GM19397 (cell line): ENCODE measurements around the gene XYLT1.
A peak's percentile ranks its signal among the peaks of the same experiment; 100 is the strongest.

ENCODE experiments used
- ATAC-seq: cut with Tn5 transposase; IDR thresholded peaks from one replicate; pipeline ENCODE4 v1.9.1; 2021; ENCODE audit warnings: mild to moderate bottlenecking, moderate library complexity; ENCODE audit not compliant: unreplicated experiment

XYLT1 gene

GRCh38 chr16:17128791-17129190 lies 342.0 kb downstream of the XYLT1 start:
- ATAC-seq: no peak

GRCh38 chr16:17126156-17126555 lies 344.6 kb downstream of the XYLT1 start:
- ATAC-seq: no peak

- ATAC-seq: no peak
Observed at GRCh38 chr16:17125671-17126070, 345.1 kb downstream of the XYLT1 start.

- ATAC-seq: no peak
Observed at GRCh38 chr16:17117906-17118577, 352.7 kb downstream of the XYLT1 start.

DNA sequence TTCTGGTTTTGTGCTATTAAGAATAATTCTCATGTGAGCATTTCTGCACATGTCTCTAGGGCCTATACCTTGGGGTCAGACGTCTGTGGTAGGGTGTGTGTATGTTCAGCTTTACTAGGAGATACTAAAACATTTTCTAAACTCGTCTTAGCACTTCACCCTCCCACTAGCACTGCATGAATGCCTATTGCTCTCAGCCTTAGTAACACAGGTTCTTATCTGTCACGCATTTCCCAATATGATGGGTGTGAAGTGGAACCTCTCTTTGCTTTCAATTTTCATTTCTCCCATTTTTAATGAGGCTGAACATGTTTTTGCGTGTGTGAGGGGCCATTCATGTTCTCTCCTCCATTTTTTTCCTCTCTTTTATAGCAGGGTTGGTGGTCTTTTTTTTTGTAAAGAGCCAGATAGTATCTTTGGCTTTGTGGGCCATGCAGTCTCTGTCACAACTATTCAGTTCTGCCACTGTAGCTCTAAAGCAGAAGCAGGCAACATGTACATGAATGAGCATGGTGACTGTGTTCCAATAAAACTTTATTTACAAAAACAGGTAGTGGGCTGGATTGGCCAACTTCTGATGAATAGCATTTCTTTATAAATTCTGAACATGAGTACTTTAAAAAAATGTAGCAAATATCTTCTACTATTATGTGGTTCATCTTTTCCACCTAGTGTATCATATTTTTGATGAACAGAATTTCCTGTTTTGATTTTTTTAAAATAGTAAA lies 354.0 kb downstream of the XYLT1 start:
- no peak for ATAC-seq

DNA sequence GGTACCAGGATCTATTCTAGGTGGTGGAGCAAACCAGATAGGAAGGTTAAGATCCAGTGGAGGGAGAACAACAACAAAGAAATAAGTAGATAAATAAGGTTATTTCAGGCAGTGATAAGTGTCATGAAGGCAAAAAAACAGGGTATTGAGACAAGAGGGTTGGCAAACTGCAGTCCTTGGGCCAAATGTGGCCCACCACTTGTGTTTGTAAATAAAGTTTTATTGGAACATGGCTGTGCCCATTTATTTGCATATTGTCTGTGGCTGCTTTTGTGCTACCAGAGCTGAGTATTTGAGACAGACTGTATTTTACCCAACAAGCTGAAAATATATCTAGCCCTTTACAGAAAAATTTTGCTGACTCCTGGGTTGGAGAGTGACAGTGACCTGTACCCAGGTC lies 361.3 kb downstream of the XYLT1 start:
- ATAC-seq: no peak

- ATAC-seq: no peak
Observed at GRCh38 chr16:17108596-17108995, 362.2 kb downstream of the XYLT1 start.

GRCh38 chr16:17107450-17107849 lies 363.3 kb downstream of the XYLT1 start:
- ATAC-seq: no peak

GRCh38 chr16:17106243-17106791 lies 364.4 kb downstream of the XYLT1 start:
- peak; percentile 53 for ATAC-seq

- ATAC-seq: no peak
Observed at GRCh38 chr16:17105239-17105797, 365.4 kb downstream of the XYLT1 start.

GRCh38 chr16:17104654-17105053 lies 366.1 kb downstream of the XYLT1 start:
- ATAC-seq: no peak

DNA sequence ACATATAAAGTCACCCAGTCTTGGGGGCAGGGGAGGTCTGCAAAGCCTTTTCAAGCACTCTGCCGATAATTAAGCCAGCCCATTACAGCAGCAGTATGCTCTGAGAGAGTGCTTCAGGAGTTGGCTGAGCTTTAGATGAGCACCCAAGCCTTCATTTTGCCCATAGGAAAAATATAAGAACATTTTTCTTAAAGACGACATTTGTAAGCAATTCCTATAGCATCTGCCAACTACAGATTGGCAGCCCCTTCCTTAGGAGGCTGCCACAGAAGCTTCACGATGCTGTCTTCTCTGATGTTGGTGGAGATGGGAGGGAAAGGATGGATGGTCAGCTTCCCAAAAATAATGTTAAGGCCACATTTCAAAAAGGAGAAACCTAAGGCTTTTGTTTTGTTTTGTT lies 367.5 kb downstream of the XYLT1 start:
- no peak for ATAC-seq

DNA sequence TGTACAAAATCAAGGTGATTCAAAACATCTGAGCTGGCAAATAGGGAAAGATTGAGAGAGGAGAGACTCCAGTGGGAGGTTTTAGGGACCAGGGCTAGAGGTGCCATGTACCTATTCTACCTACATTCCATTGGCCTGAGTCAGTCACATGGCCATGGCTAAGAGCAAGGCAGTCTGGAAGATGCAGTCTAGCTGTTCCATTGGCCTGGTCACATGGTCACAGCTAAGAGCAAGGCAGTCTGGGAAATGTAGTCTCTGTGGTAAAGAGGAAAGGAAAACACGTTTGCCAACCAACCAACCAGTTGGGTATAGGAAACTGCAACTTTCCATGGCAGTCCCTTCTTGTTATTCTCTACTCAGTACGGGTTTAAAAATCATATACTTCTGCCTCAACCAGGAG lies 369.1 kb downstream of the XYLT1 start:
- ATAC-seq: no peak

DNA sequence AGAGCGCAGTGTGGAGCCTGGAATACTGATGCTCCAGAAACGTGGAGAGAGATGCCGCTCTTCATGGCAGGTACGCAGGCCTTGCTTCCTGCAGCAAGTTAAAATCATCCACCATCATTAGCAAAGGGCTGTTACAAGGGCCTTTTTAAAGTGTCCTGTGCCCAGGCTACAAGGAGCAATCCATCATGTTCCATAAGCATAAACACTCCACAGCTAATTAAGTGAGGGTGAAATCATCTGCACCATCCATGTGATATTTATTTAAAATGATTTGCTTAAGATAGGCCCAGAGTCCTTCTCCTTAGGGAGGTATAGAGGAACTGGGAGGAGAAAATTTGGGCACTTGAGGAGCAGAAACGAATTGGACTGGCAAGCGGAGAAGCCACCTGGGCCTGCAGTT lies 372.1 kb downstream of the XYLT1 start:
- ATAC-seq: no peak

DNA sequence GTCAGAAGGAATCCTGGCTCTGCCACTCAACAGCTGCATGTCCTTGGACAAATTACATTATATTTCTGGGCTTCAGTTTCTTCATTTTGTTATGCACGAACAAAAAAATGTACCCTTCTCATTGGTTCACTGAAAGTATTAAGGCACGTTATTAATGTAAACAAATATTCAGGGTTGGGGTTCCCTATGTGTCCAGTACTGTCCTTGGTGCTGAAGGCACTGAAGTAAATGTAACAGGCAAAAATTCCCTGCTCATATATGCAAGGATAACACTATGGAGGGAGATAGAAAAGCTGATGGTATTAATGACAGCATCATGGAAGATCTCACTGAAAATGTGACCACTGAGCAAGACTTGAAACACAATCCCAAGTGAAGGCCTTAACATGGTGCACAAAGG lies 386.6 kb downstream of the XYLT1 start:
- ATAC-seq: no peak

GRCh38 chr16:17083628-17084027 lies 387.1 kb downstream of the XYLT1 start:
- no peak for ATAC-seq

GRCh38 chr16:17082095-17082882 lies 388.5 kb downstream of the XYLT1 start:
- ATAC-seq: no peak

DNA sequence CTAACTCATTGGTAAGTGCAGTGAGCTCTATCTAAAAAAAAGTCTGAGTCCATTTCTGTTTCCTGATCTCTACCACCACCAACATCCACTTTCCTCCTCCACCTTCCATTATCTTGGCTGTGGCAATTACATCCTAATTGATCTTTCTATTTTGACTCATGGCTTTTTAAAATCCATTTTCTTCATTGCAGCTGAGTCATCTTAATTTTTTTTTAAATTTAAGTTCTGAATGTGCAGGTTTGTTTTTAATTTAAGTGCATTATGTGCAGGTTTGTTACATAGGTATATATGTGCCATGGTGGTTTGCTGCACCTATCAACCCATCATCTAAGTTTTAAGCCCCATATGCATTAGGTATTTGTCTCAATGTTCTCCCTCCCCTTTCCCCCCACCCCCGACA lies 390.7 kb downstream of the XYLT1 start:
- no peak for ATAC-seq

DNA sequence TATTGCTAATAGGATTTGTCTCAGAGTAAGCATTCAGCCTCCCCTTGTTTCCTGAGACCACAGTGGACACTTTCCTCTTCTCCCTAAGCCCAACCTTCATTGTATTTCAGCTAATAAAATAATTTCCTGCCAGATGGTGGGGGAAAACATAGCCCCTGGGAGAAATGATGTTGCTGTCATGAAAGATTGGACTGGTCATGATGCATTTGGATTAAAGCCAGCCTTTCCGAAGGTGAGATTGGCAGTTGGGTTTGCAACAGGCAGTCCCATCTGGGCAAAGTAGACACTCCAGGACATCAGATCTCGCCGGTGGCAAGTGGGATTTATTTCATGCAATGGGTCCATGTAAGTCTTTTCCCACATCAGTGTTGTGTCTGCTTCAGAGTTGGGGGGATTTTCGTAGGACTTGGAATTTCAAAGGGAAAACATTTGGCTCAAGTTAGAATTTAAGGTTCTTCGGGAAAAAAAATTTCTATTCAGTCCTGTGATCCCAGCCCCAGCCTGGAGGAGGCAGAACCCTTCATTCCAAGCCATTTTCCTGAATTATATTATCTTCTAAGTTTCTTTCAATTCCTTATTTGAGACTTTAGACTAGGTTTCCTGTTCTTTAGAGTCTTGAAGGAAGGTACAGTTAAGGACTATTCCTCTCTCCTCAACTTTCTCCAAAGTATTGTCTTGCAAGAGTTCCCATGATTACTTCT lies 391.7 kb downstream of the XYLT1 start:
- ATAC-seq: no peak

GRCh38 chr16:17076818-17077498 lies 393.8 kb downstream of the XYLT1 start:
- no peak for ATAC-seq
